ENCODE results near the gene SPIN1. TPM values are rescaled to one million over a fixed set of nuclear protein-coding genes. Genes with fewer than 3 reads are reported as not detected.
A peak's percentile ranks its signal among the peaks of the same experiment; 100 is the strongest.

The SPIN1 gene
- total RNA-seq, 1 donor from 2014 or later: 89.5 TPM

- Histone ChIP-seq H3K36me3 (ENCODE audit: control insufficient read depth, insufficient read depth, low read length) (no peaks in the 10 kb centered on the region), H3K4me3 (ENCODE audit: low read depth, low read length) (no peak overlapping the region), H3K27me3 (ENCODE audit: control insufficient read depth, insufficient read depth, low read length) (no peaks in the 10 kb centered on the region)
- FAIRE-seq (peak; percentile 18), DNase-seq (ENCODE audit: low read depth) (no peak)
- TF ChIP-seq CTCF (IDR thresholded peaks at IDR 0.05; ENCODE audit: insufficient read depth, low read length, severe bottlenecking): no peak
Observed at GRCh38 chr9:88494983-88495721, 106.9 kb downstream of the SPIN1 start.

- TF ChIP-seq CTCF (IDR thresholded peaks at IDR 0.05; ENCODE audit: insufficient read depth, low read length, severe bottlenecking): no peak
- H3K36me3 ChIP-seq (ENCODE audit: control insufficient read depth, insufficient read depth, low read length): no peaks in the 10 kb centered on the region
- H3K27me3 ChIP-seq (ENCODE audit: control insufficient read depth, insufficient read depth, low read length): no peaks in the 10 kb centered on the region
- DNase-seq (ENCODE audit: low read depth) (no peak), FAIRE-seq (no peak)
- no peak overlapping the region for H3K4me3 ChIP-seq (ENCODE audit: low read depth, low read length)
Observed at GRCh38 chr9:88497224-88497623, 109.0 kb downstream of the SPIN1 start.

- no peaks in the 10 kb centered on the region for H3K27me3 ChIP-seq (ENCODE audit: control insufficient read depth, insufficient read depth, low read length)
- FAIRE-seq (no peak), DNase-seq (ENCODE audit: low read depth) (no peak)
- no peak overlapping the region for H3K4me3 ChIP-seq (ENCODE audit: low read depth, low read length)
- H3K36me3 ChIP-seq (ENCODE audit: control insufficient read depth, insufficient read depth, low read length): no peaks in the 10 kb centered on the region
- no peak for TF ChIP-seq CTCF (IDR thresholded peaks at IDR 0.05; ENCODE audit: insufficient read depth, low read length, severe bottlenecking)
Observed at GRCh38 chr9:88498880-88499279, 110.6 kb downstream of the SPIN1 start.

- H3K27me3 ChIP-seq (ENCODE audit: control insufficient read depth, insufficient read depth, low read length): no peaks in the 10 kb centered on the region
- no peak for TF ChIP-seq CTCF (IDR thresholded peaks at IDR 0.05; ENCODE audit: insufficient read depth, low read length, severe bottlenecking)
- no peak for FAIRE-seq
Observed at GRCh38 chr9:88501086-88501485, 112.8 kb downstream of the SPIN1 start.

GRCh38 chr9:88502552-88503034, 114.3 kb downstream of the SPIN1 start:
- TF ChIP-seq CTCF (IDR thresholded peaks at IDR 0.05; ENCODE audit: insufficient read depth, low read length, severe bottlenecking): no peak
- no peak for DNase-seq (ENCODE audit: low read depth)
- Histone ChIP-seq H3K4me3 (ENCODE audit: low read depth, low read length) (no peak overlapping the region), H3K36me3 (ENCODE audit: control insufficient read depth, insufficient read depth, low read length) (no peaks in the 10 kb centered on the region), H3K27me3 (ENCODE audit: control insufficient read depth, insufficient read depth, low read length) (no peaks in the 10 kb centered on the region)
- FAIRE-seq: no peak

More at GRCh38 chr9:88501086-88501485, 112.8 kb downstream of the SPIN1 start:
- Histone ChIP-seq H3K36me3 (ENCODE audit: control insufficient read depth, insufficient read depth, low read length) (no peaks in the 10 kb centered on the region), H3K4me3 (ENCODE audit: low read depth, low read length) (no peak overlapping the region)
- DNase-seq (ENCODE audit: low read depth): no peak

Measured in bronchial epithelial cell (primary cell).